Measurements from ENCODE around the gene TMIE.

DNA sequence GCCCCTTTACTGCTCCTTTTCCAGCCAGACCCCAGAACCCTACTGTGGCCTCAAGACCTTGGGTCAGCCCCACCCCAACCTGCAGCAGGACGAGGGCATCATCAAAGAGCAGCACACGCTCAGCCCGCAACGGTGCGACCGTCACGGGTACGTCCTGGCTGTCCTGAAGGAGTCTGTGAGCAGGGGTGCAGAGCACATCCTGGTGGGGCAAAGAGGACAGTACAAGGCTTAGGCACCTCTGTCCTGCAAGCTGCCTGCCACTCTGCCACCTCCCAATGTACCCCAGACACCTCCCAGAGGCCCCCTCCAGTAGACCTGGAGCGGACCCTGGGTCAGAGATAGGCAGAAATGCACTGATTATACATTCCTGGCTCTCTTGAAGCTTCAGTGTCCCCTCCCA, 15.7 kb upstream of the TMIE start:
- TF ChIP-seq, protein P1, sequence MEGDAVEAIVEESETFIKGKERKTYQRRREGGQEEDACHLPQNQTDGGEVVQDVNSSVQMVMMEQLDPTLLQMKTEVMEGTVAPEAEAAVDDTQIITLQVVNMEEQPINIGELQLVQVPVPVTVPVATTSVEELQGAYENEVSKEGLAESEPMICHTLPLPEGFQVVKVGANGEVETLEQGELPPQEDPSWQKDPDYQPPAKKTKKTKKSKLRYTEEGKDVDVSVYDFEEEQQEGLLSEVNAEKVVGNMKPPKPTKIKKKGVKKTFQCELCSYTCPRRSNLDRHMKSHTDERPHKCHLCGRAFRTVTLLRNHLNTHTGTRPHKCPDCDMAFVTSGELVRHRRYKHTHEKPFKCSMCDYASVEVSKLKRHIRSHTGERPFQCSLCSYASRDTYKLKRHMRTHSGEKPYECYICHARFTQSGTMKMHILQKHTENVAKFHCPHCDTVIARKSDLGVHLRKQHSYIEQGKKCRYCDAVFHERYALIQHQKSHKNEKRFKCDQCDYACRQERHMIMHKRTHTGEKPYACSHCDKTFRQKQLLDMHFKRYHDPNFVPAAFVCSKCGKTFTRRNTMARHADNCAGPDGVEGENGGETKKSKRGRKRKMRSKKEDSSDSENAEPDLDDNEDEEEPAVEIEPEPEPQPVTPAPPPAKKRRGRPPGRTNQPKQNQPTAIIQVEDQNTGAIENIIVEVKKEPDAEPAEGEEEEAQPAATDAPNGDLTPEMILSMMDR (IDR thresholded peaks at IDR 0.05), result no peak
- no peak for TF ChIP-seq JUN (IDR thresholded peaks at IDR 0.05)
- no peak for TF ChIP-seq POLR2A (IDR thresholded peaks at IDR 0.05; ENCODE audit: low read length)
- no peak for TF ChIP-seq RAD21 (conservative IDR thresholded peaks at IDR 0.05 in 1 of 2, IDR thresholded peaks at IDR 0.05 in 1 of 2)
- TF ChIP-seq, protein P2, sequence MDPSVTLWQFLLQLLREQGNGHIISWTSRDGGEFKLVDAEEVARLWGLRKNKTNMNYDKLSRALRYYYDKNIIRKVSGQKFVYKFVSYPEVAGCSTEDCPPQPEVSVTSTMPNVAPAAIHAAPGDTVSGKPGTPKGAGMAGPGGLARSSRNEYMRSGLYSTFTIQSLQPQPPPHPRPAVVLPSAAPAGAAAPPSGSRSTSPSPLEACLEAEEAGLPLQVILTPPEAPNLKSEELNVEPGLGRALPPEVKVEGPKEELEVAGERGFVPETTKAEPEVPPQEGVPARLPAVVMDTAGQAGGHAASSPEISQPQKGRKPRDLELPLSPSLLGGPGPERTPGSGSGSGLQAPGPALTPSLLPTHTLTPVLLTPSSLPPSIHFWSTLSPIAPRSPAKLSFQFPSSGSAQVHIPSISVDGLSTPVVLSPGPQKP (IDR thresholded peaks at IDR 0.05; ENCODE audit: low read depth, low read length), result no peak
- TF ChIP-seq ZNF302 (CRISPR knock-in tag; IDR thresholded peaks at IDR 0.05), result no peak
- TF ChIP-seq CHD2 (IDR thresholded peaks at IDR 0.05; ENCODE audit: low read length, partially characterized antibody), result no peak
- TF ChIP-seq, protein P3, sequence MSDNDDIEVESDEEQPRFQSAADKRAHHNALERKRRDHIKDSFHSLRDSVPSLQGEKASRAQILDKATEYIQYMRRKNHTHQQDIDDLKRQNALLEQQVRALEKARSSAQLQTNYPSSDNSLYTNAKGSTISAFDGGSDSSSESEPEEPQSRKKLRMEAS (IDR thresholded peaks at IDR 0.05), result no peak
- no peak for TF ChIP-seq SMC3 (IDR thresholded peaks at IDR 0.05)
